GM21447 (cell line): ENCODE data around the gene OR56A1.
"Not testable (repeated sequence)": the region's sequence is repeated elsewhere in the genome, so short reads cannot be mapped to it uniquely, and the experiment has no call there.

Source experiments
- ATAC-seq: cut with Tn5 transposase; IDR thresholded peaks from one replicate; pipeline ENCODE4 v1.9.1; 2021; ENCODE audit not compliant: unreplicated experiment

The OR56A1 gene, protein sequence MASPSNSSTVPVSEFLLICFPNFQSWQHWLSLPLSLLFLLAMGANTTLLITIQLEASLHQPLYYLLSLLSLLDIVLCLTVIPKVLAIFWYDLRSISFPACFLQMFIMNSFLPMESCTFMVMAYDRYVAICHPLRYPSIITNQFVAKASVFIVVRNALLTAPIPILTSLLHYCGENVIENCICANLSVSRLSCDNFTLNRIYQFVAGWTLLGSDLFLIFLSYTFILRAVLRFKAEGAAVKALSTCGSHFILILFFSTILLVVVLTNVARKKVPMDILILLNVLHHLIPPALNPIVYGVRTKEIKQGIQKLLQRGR

DNA sequence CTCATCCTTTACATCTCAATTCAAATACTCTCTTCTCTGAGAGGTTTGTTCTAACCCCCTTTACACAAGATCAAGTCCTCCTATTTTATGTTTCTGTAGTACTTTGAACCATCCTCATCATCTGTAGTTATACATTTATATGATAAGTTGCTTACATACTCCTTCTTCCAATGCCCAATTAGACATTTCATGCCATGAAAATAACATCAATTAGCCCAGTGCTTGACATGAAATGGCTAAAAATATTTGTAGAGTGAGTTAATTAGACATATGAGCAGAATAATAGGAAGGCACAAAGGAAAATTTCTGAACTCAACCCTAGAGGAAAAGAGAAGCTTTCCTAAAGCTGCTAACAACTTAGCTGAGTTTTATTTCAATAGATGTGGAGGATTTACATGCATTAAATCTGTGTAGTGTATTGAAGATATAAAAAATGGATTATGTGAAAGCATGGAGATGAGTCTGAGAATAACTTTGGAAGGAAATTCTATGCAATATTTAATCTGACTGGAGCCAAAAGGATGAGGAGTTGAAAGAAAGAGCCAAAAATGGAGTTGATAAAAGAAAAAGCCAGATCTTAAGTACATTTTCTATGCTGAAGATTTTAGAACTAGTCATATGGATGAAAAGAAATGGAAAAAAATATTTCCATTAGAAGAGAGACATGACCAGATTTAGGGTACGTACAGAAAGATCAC lies at the start of gene OR56A1:
TSS of gene OR56A1 (minus strand) at position 51 of the 698 bp plus-strand sequence. CDS start 3,066 bp downstream, outside the sequence.
- ATAC-seq: no peak

DNA sequence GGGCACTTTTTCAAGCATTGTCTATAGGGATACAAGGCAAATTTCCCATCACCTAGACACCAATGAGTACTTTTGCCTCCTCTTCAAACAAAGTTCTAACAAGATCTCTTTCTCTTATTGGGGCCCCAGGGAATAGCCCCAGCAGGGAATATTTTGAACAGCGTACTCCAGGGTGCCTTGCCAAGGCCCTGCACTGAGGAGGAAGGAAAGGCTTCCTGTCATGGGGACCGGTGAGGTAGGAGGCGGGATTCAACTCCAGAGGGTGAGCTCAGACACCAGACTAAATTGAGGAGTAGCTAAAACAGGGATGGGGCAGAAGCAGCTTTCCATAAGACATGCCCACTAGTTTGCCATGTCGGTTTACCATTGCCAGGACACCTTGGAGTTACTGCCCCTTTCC lies 48.9 kb upstream of the OR56A1 start:
- ATAC-seq: no peak

DNA sequence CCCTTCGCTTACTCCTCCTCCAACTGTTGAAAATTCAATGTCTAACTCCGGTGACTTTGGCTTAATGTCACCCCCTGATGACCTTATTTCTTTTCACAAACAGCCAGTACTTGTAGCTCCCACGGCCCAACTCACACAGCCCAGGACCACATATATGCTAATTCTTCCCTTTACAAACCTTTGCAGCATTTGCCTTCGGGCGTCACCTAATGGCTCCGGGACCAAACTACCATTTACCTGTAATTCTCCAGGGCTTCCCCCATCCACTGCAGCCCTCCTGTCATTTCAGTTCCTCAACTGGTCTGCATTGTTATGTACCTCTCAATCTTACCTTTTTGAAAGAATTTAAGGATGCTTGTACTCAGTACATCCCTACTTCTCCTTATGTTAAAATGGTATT lies 47.2 kb upstream of the OR56A1 start:
- ATAC-seq: no peak

DNA sequence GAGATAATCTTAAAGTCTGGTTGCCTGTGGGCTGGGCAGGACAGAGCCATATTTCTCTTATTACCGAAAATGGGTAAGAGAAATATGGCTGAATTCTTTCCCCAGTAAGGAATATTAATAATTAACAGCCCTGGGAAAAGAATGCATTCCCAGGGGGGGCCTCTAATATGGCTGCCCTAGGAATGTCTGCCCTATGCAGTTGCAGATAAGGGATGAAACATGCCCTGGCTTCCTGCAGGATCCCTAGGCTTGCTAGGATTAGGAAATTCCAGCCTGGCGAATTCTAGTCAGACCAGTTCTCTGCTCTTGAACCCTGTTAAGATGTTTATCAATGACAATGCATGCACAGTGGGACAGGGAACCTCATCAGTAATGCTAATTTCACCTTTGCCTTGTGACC lies 45.9 kb upstream of the OR56A1 start:
- ATAC-seq: not testable (repeated sequence)

DNA sequence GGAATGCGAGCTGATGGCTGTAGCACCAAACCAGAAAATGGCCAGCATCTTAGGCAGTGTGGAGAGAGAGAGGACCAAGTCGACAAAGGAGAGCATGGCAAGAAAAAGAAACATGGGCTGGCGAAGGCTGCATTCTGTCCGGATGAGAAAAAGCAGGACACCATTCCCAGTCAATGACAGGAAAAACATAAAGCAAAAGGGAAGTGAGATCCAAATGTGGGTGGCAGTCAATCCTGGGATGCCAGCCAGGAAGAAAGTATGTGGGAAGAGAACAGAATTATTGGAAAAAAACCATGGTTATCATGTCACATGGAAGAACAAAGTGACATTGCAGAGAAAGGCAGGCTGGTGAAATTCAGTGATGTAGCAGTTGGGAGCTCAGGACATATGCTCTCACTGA lies 36.9 kb upstream of the OR56A1 start:
- no peak for ATAC-seq

DNA sequence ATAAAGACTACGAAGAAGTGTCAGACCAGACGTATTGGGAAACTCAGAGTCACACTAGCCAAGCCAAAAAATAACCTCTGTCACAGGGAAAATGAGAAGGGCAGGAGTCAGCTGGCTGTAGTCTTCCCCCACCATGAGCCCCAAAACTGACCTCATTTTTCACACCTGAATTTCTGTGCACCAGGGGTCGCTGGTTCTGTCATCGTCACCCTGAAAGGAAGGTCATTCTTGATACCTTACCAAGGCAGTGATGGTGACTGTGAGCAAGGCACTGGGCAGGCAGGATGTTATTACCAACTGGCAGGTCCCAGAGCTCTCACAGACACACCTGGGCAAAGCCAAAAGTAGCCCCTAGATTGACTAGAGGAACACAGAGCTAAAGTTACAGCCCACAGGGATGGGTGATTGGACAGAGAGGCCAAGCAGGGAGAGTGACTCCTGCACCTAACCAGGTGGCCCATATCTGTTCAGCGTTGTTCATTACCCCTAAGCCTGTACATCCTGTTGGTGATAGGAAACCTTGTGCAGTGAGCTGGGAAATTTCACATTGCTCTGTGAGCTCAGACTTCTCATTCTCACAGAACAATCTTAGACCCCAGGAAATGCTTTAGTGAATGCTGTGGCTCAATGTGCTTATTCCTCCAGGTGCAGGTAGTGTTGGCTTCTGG lies 32.3 kb upstream of the OR56A1 start:
- ATAC-seq: no peak

DNA sequence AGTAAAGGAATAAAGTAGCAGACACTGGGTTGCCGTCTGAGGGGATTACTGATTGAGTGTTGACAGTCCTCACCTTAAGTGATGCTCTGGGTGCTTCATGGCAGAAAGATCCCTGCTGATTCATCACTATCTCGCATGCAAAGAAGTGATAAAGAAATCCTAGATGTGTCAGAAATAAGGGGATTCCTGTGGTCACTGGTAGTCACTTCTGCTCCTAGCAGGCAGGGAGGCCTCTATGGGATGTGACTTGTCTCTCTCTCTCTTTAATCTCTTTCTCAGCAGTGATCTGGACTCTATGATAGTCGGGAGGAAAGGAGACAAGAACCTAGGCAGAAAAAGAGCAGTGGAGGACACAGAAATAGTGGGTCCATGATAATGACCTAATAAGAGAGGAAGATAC lies 30.9 kb upstream of the OR56A1 start:
- ATAC-seq: no peak

DNA sequence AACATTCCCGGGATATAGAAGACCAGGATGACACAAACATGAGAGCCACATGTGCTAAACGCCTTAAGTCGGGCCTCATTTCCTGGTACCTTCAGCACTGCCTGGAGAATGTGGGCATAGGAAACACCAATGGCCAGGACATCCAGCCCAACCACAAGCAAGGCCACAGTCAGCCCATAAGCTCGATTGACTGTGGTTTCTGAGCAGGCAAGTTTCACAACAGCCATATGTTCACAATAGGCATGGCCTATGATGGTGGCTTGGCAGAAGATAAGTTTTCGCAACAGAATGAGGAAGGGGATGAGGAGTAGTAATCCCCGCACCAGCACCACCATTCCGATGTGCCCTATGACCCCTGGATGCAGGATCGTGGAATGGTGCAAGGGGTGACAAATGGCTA lies 26.9 kb upstream of the OR56A1 start:
- ATAC-seq: no peak

DNA sequence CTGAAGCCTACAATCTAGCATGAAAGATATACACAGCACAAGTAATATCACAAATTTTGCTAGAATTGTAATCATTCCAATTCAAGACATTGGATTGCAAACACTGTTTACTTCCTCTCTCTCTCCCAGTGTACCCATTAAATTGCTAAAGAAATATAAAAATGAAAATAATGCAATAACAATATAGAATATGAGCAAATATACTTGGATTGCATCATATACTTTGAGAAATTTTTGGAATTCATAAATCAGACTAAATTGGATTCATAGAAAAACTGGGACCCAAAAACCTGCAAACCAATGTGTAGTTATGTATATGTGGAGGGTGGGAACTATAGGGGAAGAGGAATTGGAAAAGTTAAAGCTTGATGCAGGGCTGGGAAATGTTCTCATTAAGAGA lies 25.0 kb upstream of the OR56A1 start:
- no peak for ATAC-seq

DNA sequence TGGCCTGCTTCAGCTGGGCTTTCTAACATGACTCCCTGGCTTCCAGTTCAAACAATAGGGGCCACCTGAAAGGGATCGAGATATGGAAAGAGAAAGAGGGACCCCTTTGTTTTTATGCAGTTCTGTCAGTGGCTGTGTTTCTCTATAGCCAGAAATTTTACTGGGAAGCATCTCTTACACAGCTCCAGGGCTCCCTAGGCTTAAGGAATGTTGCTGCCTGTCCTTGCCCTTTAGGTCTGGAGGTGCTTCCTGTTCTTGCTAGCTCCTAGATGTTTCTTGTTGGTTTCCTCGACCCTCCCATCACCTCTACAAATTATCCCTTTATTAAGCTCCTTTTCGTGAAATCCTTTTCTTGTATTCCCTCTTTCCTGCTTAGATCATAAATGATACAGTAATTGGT lies 21.8 kb upstream of the OR56A1 start:
- no peak for ATAC-seq

DNA sequence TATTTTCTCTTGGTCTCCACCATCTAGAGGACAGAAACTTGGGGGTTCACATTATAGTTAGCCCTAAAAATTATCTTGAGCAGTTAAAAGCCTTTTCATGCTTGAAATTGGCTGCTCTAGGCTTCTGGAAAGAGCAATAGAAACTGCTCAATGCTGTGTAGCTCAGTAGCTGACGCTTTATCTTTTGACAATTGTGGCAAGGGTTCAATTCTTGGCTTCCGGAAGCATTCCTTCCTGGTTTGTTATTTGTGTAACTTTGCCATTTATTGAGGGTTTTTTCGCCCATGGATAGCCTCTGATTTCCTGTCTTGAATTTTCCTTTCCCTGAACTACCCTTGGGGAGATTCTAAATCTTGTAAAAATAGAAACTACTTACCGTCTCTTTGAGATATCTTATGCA lies 10.3 kb upstream of the OR56A1 start:
- ATAC-seq: no peak

DNA sequence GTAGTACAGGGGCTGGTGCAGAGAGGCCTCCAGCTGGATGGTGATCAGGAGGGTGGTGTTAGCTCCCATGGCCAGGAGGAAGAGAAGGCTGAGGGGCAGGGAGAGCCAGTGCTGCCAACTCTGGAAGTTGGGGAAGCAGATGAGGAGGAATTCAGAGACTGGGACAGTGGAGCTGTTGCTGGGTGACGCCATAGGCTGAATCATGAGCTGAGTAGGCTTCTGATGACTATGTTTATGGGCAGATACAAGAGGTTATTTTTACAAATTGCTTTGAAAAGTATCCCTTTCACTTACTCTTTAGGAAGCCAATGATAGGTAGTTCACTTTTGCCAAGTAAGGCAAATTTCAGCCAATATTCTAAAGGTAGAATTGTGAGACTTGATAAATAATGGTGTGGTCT lies 3.1 kb downstream of the OR56A1 start:
- no peak for ATAC-seq

DNA sequence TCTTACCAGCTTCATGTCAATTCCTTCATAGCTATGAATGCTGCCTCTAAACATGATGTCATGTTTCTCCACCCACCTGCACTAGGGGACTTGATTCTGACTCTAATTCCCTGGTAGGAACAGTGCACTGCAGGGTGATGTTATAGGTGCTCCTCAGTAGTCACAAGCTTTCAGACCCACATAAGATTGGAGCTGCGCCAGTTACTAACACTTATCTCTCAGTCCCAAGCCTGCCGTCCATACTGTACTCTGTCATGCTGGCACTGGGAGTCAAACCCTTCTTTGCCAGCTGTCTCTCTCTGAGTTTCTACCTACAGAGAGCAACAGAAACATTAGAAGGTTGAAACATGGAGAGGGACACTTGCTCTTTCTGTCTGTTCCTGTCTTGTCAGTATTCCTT lies 5.5 kb downstream of the OR56A1 start:
- ATAC-seq: no peak

DNA sequence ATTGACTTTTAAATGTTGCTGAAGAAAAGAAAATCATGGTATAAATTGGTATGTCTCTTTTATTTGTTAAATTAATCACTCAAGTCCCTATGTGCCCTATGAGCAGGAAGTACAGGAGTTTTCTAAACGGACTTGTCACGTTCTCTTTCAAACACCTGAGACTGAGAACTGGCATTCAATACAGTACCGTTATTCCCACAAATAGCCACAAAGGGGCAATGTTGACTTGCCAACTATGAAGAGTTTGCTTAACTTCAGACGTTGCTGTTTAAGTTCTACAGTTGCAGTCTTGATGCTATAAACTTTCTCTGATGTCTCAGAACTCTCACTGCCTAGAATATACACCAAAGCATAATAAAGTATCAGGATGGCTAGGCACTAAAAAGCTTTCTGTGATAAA lies 7.6 kb downstream of the OR56A1 start:
- ATAC-seq: no peak

DNA sequence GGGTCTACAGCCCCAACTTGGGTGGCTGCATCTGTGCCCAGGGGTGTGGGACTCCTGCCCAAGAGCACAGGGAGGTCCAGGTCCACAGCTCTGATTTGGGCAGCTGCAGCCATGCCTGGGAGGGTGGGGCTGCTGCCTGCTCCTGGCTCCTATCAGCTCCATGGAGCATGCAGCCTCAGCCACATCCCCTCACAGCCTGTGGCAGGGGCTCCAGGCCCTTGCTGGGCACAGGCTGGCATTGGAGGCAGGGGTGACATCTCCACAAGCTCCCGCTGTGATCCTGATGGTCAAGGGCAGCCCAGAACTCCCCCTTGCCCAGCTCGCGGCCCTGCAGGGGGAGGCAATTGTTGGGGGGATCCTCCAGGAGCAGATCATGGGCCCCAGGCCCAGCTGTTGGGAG lies 17.5 kb downstream of the OR56A1 start:
- no peak for ATAC-seq

DNA sequence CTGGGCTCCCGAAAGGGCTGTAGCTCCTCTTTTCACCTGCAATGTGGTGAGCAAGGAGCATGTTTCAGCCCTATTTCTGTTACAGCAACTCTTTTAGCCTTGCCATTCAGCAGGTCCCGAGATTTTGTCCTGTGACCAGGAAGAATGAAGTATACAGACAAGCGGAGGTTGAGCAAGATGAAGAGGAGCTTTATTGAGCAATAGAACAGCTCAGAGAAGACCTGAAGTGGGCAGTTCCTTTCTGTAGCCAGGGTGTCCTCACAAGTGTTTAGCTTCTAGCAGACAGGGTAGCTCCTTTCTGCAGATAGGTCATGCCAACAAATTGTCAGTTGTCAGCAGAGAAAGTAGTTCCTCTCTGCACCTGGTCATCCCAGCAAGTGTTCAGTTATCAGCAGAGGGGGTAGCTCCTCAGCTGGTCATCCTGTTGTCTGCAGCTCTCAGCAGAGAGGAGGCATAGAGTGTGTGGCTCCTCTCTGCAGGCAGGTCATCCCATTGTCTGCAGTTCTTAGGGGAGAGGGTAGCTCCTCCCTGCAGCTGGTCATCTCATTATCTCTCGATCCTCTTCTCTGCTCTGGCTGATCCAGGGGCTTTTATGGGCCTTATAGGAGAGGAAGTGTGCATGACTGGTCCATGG lies 18.4 kb downstream of the OR56A1 start:
- ATAC-seq: no peak

DNA sequence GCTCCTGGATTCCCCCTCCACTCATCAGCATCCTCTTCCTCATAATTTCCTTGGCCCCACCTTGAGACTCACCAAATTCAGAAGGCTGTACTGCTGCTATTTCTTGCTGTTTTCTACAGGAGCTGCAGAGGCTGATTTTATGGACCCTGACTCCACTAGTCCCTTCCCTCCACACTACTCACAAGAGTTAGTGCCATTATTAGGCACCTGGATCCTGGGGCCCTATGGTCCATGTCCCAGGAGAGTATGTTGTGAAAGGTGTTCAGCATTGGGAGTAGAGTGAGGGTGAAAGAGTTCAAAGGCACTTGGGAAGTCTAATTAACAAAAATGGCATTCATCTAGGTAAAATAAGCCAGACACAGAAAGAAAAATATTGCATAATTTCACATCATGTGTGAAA lies 23.7 kb downstream of the OR56A1 start, which contains the start of gene OR56A4:
TSS of gene OR56A4 (minus strand) at position 101 of the 400 bp plus-strand sequence. CDS start 3,954 bp downstream, outside the sequence.
- ATAC-seq: no peak

DNA sequence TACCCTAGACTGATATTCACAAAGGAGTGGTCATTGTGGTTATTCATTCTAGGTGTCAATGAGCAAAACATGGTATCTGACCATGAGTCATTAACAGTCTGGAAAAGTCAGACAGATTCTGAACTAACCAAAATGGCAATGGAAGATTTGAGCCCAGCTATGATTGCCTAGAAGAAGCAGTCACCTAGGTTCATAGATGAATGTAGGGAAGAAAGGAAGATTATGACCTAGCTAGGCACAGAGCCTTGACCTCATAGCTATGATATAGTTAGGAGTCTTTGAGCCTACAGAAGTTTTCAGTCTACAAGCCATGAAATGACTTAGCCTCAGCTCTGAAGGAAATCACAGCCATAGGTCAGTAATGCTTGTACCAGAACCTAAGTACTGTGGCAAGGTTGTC lies 24.2 kb downstream of the OR56A1 start:
- no peak for ATAC-seq

DNA sequence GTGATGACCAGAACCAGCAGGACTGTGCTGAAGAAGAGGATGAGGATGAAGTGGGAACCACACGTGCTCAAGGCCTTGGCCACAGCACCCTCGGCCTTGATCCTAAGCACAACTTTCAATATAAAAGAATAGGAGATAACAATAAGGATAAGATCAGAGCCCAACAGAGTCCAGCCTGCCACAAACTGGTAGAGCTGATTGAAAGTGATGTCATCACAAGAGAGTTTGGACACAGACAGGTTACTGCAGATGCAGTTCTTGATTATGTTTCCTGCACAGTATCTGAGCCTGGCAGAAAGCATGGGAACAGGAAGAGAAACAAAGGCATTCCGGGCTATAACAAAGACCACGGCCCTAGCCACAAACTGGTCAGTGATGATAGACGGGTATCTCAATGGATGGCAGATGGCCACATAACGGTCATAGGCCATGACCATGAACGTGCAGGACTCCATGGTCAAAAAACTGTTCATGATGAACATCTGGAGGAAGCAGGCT lies 28.3 kb downstream of the OR56A1 start:
- ATAC-seq: no peak

DNA sequence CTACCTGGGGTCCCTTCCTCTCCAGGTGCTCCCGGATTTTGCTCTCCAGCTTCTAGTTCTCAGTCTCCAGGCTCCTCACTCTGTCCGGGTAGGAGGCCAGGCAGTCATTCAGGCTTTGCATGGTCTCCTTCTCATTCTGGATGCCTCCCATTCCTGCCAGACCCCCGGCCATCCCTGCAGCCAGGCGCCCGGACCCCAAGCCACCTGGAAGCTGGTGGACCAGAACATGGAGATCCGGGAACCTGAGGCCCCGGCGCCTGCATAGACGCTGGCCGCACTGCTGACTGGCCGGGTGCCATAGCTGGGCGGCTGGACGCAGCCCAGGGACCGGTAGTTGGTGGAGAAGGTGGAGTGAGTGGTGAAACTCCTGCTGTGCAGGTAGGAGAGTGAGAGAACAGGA lies 35.8 kb downstream of the OR56A1 start:
- ATAC-seq: no peak

DNA sequence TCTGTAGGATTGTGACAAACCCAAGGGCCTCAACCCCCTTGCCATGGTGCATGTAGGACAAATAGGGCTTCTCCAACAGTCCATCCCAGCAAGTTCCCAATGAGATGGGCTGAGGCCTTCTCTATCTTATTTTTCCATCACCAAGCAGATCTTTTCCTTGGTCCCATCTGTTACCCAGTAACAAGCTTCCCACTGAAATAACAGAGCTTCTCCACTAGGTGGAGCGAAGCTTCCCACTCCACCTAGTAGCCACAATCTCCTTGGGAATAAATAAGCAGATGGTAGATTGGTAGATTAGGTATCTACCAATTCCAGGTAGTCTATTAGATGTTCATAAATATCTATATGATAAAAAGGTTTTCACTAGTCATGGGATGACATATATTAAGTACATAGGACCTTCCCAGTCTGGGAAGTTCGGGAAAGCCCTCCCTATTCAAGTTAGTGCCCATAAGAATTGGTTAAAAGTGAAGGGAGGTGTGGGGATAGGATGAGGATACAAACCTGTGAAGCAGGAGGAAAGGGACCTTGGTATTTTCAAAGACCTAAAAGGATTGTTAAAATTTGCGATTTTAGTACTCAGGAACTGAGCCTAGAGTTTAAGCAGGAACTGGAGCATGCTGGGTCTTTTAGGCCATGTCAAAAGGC lies 37.8 kb downstream of the OR56A1 start:
- no peak for ATAC-seq
